ENCODE measurements around the gene CLTC.

The CLTC gene

GRCh38 chr17:59676716-59677115, 57.0 kb downstream of the CLTC start:
- no peaks in the 10 kb centered on the region for H3K9me3 ChIP-seq (ENCODE audit: insufficient read depth, low read depth, low read length)
- no peaks in the 10 kb centered on the region for H3K9me2 ChIP-seq (replicated peaks; ENCODE audit: low read depth, low read length)
- TF ChIP-seq EZH2phosphoT487 (IDR thresholded peaks at IDR 0.05; ENCODE audit: borderline replicate concordance) (no peak), CTCF (conservative IDR thresholded peaks at IDR 0.05; ENCODE audit: low read length) (no peak)

GRCh38 chr17:59678918-59679317, 59.2 kb downstream of the CLTC start:
- H2AFZ ChIP-seq (ENCODE audit: low read length) = no peak overlapping the region
- no peak overlapping the region for H3K4me3 ChIP-seq (ENCODE audit: low read length, poor library complexity, severe bottlenecking)
- no peak for TF ChIP-seq EZH2phosphoT487 (IDR thresholded peaks at IDR 0.05; ENCODE audit: borderline replicate concordance)
- TF ChIP-seq CTCF (conservative IDR thresholded peaks at IDR 0.05; ENCODE audit: low read length) = no peak
- H3K27me3 ChIP-seq (ENCODE audit: insufficient read depth, low read length, poor library complexity, severe bottlenecking) = no peaks in the 10 kb centered on the region
- no peaks in the 10 kb centered on the region for H3K9me3 ChIP-seq (ENCODE audit: insufficient read depth, low read depth, low read length)
- peaks cover 99% of the 10 kb centered on the region for H3K36me3 ChIP-seq (ENCODE audit: insufficient read depth, low read length)
- no peak overlapping the region for H3K9ac ChIP-seq (ENCODE audit: low read depth, low read length, poor library complexity, severe bottlenecking)
- no peaks in the 10 kb centered on the region for H3F3A ChIP-seq (ENCODE audit: low read depth)
- H3K4me1 ChIP-seq (ENCODE audit: insufficient read depth, low read length, poor library complexity, severe bottlenecking) = no peaks in the 10 kb centered on the region
- H3K4me2 ChIP-seq (ENCODE audit: low read depth, low read length, poor library complexity, severe bottlenecking) = no peak overlapping the region
- H3K9me2 ChIP-seq (replicated peaks; ENCODE audit: low read depth, low read length) = no peaks in the 10 kb centered on the region
- H4K20me1 ChIP-seq (ENCODE audit: insufficient read depth, low read length, poor library complexity, severe bottlenecking) = no peaks in the 10 kb centered on the region
- no peaks in the 10 kb centered on the region for H3K79me2 ChIP-seq (ENCODE audit: insufficient read depth, low read length)

More at GRCh38 chr17:59676716-59677115, 57.0 kb downstream of the CLTC start:
- Histone ChIP-seq H3F3A (ENCODE audit: low read depth) (no peaks in the 10 kb centered on the region), H3K27me3 (ENCODE audit: insufficient read depth, low read length, poor library complexity, severe bottlenecking) (no peaks in the 10 kb centered on the region), H4K20me1 (ENCODE audit: insufficient read depth, low read length, poor library complexity, severe bottlenecking) (peaks cover 4% of the 10 kb centered on the region), H3K4me1 (ENCODE audit: insufficient read depth, low read length, poor library complexity, severe bottlenecking) (no peaks in the 10 kb centered on the region), H3K36me3 (ENCODE audit: insufficient read depth, low read length) (peaks cover 94% of the 10 kb centered on the region), H3K79me2 (ENCODE audit: insufficient read depth, low read length) (no peaks in the 10 kb centered on the region), H2AFZ (ENCODE audit: low read length) (no peak overlapping the region), H3K4me2 (ENCODE audit: low read depth, low read length, poor library complexity, severe bottlenecking) (no peak overlapping the region), H3K4me3 (ENCODE audit: low read length, poor library complexity, severe bottlenecking) (no peak overlapping the region), H3K9ac (ENCODE audit: low read depth, low read length, poor library complexity, severe bottlenecking) (no peak overlapping the region)

- Histone ChIP-seq H3K4me1 (ENCODE audit: insufficient read depth, low read length, poor library complexity, severe bottlenecking) (no peaks in the 10 kb centered on the region), H3K36me3 (ENCODE audit: insufficient read depth, low read length) (peaks cover 98% of the 10 kb centered on the region), H3K4me2 (ENCODE audit: low read depth, low read length, poor library complexity, severe bottlenecking) (no peak overlapping the region), H3K27me3 (ENCODE audit: insufficient read depth, low read length, poor library complexity, severe bottlenecking) (no peaks in the 10 kb centered on the region), H3K4me3 (ENCODE audit: low read length, poor library complexity, severe bottlenecking) (no peak overlapping the region), H3K9ac (ENCODE audit: low read depth, low read length, poor library complexity, severe bottlenecking) (no peak overlapping the region), H3K79me2 (ENCODE audit: insufficient read depth, low read length) (no peaks in the 10 kb centered on the region), H3F3A (ENCODE audit: low read depth) (no peaks in the 10 kb centered on the region), H3K9me3 (ENCODE audit: insufficient read depth, low read depth, low read length) (no peaks in the 10 kb centered on the region), H4K20me1 (ENCODE audit: insufficient read depth, low read length, poor library complexity, severe bottlenecking) (no peaks in the 10 kb centered on the region), H2AFZ (ENCODE audit: low read length) (no peak overlapping the region), H3K9me2 (replicated peaks; ENCODE audit: low read depth, low read length) (no peaks in the 10 kb centered on the region)
- TF ChIP-seq EZH2phosphoT487 (IDR thresholded peaks at IDR 0.05; ENCODE audit: borderline replicate concordance) = no peak
- TF ChIP-seq CTCF (conservative IDR thresholded peaks at IDR 0.05; ENCODE audit: low read length) = no peak
Observed at GRCh38 chr17:59680314-59680713, 60.6 kb downstream of the CLTC start.

Measured in Loucy (cell line).